SH-SY5Y (cell line): ENCODE data around the gene SIK2.

ENCODE experiments used
- GATA2 ChIP-seq: IDR thresholded peaks from 2 replicates; pipeline ENCODE4 v1.6.1; 2011; ENCODE audit warnings: mild to moderate bottlenecking, low read depth, low read length
- GATA3 ChIP-seq: IDR thresholded peaks from 2 replicates; pipeline ENCODE4 v1.6.1; 2011; ENCODE audit warnings: low read depth, mild to moderate bottlenecking, low read length, moderate library complexity

GRCh38 chr11:111707691-111708067 is 105.4 kb downstream of the SIK2 start:
- TF ChIP-seq GATA3 (no peak), GATA2 (no peak)
